MM.1S (cell line): ENCODE measurements around the gene SPRYD3.

Source experiments
- DNase-seq: peaks from one replicate; pipeline ENCODE4 v3.0.0-alpha.2; 2015
- H2AFZ ChIP-seq: fragments of 300-600 bp; sonication (generic); 2 replicates; pipeline ENCODE4 v1.6.0; 2016; ENCODE audit warnings: antibody characterized with exemption, low read length
- H3F3A ChIP-seq: fragments of 300-600 bp; sonication (generic); 2 replicates; pipeline ENCODE4 v1.6.1; 2016; ENCODE audit warnings: mild to moderate bottlenecking, antibody characterized with exemption, low read length, moderate library complexity, mixed read lengths; ENCODE audit not compliant: insufficient read depth
- H3K27ac ChIP-seq: fragments of 300-600 bp; sonication (generic); 2 replicates; pipeline ENCODE4 v1.5.1; 2016; ENCODE audit warnings: mild to moderate bottlenecking, low read length
- H3K27me3 ChIP-seq: fragments of 300-600 bp; sonication (generic); replicated peaks from 2 replicates; pipeline ENCODE4 v1.6.0; 2016; ENCODE audit warnings: low read length; ENCODE audit not compliant: insufficient read depth
- H3K36me3 ChIP-seq: fragments of 300-600 bp; sonication (generic); replicated peaks from 2 replicates; pipeline ENCODE4 v1.6.1; 2016; ENCODE audit warnings: mild to moderate bottlenecking, low read length, mixed read lengths; ENCODE audit not compliant: insufficient read depth
- H3K4me1 ChIP-seq: fragments of 300-600 bp; sonication (generic); 2 replicates; pipeline ENCODE4 v1.6.1; 2016; ENCODE audit warnings: low read length, mixed read lengths
- H3K4me2 ChIP-seq: fragments of 300-600 bp; sonication (generic); 2 replicates; pipeline ENCODE4 v1.6.0; 2016; ENCODE audit warnings: low read depth, low read length
- H3K4me3 ChIP-seq: fragments of 300-600 bp; sonication (generic); 2 replicates; pipeline ENCODE4 v1.5.1; 2016; ENCODE audit warnings: low read length, mixed read lengths
- H3K79me2 ChIP-seq: fragments of 300-600 bp; sonication (generic); 2 replicates; pipeline ENCODE4 v1.6.1; 2016; ENCODE audit warnings: mixed run types, low read length, mixed read lengths
- H3K9ac ChIP-seq: fragments of 300-600 bp; sonication (generic); 2 replicates; pipeline ENCODE4 v1.6.1; 2016; ENCODE audit warnings: low read length, mixed read lengths
- H3K9me2 ChIP-seq: fragments of 300-600 bp; sonication (generic); replicated peaks from 2 replicates; pipeline ENCODE4 v1.6.1; 2016; ENCODE audit warnings: mild to moderate bottlenecking, low read length, mixed read lengths; ENCODE audit not compliant: insufficient read depth
- H3K9me3 ChIP-seq: fragments of 300-600 bp; sonication (generic); replicated peaks from 2 replicates; pipeline ENCODE4 v1.6.1; 2016; ENCODE audit warnings: mild to moderate bottlenecking, low read length, mixed read lengths; ENCODE audit not compliant: insufficient read depth
- H4K20me1 ChIP-seq: fragments of 300-600 bp; sonication (generic); 2 replicates; pipeline ENCODE4 v1.6.1; 2016; ENCODE audit warnings: mild to moderate bottlenecking, low read length, moderate library complexity, mixed read lengths; ENCODE audit not compliant: insufficient read depth
- CTCF ChIP-seq: fragments of 300-600 bp; sonication (generic); IDR thresholded peaks from 2 replicates; pipeline ENCODE4 v1.5.1; 2016; ENCODE audit warnings: antibody characterized with exemption, low read length, mixed read lengths
- EZH2 ChIP-seq: fragments of 300-600 bp; sonication (generic); optimal IDR thresholded peaks from 2 replicates; pipeline ENCODE3; 2017; ENCODE audit warnings: low read depth, mild to moderate bottlenecking, antibody characterized with exemption, low read length, mixed read lengths
- EZH2phosphoT487 ChIP-seq: fragments of 300-600 bp; sonication (generic); IDR thresholded peaks from 2 replicates; pipeline ENCODE4 v1.6.1; 2018; ENCODE audit warnings: antibody characterized with exemption, low read length

The SPRYD3 gene

GRCh38 chr12:53123578-53124351, 44.6 kb upstream of the SPRYD3 start:
- no peaks in the 10 kb centered on the region for H3K9me2 ChIP-seq
- no peak overlapping the region for H3K4me2 ChIP-seq
- no peak for DNase-seq
- no peaks in the 10 kb centered on the region for H3K9me3 ChIP-seq
- H4K20me1 ChIP-seq, result no peaks in the 10 kb centered on the region
- no peak overlapping the region for H3K4me3 ChIP-seq
- no peaks in the 10 kb centered on the region for H3K27me3 ChIP-seq
- no peaks in the 10 kb centered on the region for H3F3A ChIP-seq
- TF ChIP-seq CTCF, result no peak
- TF ChIP-seq EZH2phosphoT487, result no peak
- TF ChIP-seq EZH2, result no peak
- H3K36me3 ChIP-seq, result no peaks in the 10 kb centered on the region
- H2AFZ ChIP-seq, result no peak overlapping the region
- H3K9ac ChIP-seq, result no peak overlapping the region
- H3K4me1 ChIP-seq, result no peaks in the 10 kb centered on the region
- no peak overlapping the region for H3K27ac ChIP-seq
- no peaks in the 10 kb centered on the region for H3K79me2 ChIP-seq

GRCh38 chr12:53122961-53123468, 43.8 kb upstream of the SPRYD3 start:
- H3K9me3 ChIP-seq, result no peaks in the 10 kb centered on the region
- H3K4me1 ChIP-seq, result no peaks in the 10 kb centered on the region
- no peaks in the 10 kb centered on the region for H3F3A ChIP-seq
- no peak overlapping the region for H3K27ac ChIP-seq
- H2AFZ ChIP-seq, result no peak overlapping the region
- H3K9ac ChIP-seq, result no peak overlapping the region
- DNase-seq, result no peak
- H3K4me3 ChIP-seq, result no peak overlapping the region
- no peaks in the 10 kb centered on the region for H3K36me3 ChIP-seq
- H3K9me2 ChIP-seq, result no peaks in the 10 kb centered on the region
- H3K79me2 ChIP-seq, result no peaks in the 10 kb centered on the region
- no peak overlapping the region for H3K4me2 ChIP-seq
- TF ChIP-seq EZH2phosphoT487 (no peak), EZH2 (no peak), CTCF (no peak)
- H4K20me1 ChIP-seq, result no peaks in the 10 kb centered on the region
- no peaks in the 10 kb centered on the region for H3K27me3 ChIP-seq

- H2AFZ ChIP-seq, result no peak overlapping the region
- H3K79me2 ChIP-seq, result no peaks in the 10 kb centered on the region
- no peaks in the 10 kb centered on the region for H3K9me3 ChIP-seq
- H3K27me3 ChIP-seq, result no peaks in the 10 kb centered on the region
- no peak overlapping the region for H3K4me3 ChIP-seq
- H3K27ac ChIP-seq, result no peak overlapping the region
- no peaks in the 10 kb centered on the region for H3K36me3 ChIP-seq
- H3K9ac ChIP-seq, result no peak overlapping the region
- H3K9me2 ChIP-seq, result no peaks in the 10 kb centered on the region
- H3K4me1 ChIP-seq, result no peaks in the 10 kb centered on the region
- H4K20me1 ChIP-seq, result no peaks in the 10 kb centered on the region
- H3F3A ChIP-seq, result no peaks in the 10 kb centered on the region
- DNase-seq, result no peak
- TF ChIP-seq CTCF (no peak), EZH2 (no peak), EZH2phosphoT487 (no peak)
- H3K4me2 ChIP-seq, result no peak overlapping the region
Measured at GRCh38 chr12:53120685-53121525, 41.7 kb upstream of the SPRYD3 start.
